IPS-18c (cell line): ENCODE data around the gene STAT3.
A peak's percentile ranks its signal among the peaks of the same experiment; 100 is the strongest.

Experiments
- H3K4me3 ChIP-seq: 2 replicates; pipeline ENCODE4 v1.7.0; 2013; ENCODE audit warnings: low read depth, mild to moderate bottlenecking, low read length, moderate library complexity; ENCODE audit not compliant: insufficient read depth
- H3K9me3 ChIP-seq: one replicate; pipeline ENCODE4 v1.6.1; 2013; ENCODE audit warnings: mild to moderate bottlenecking, low read length, moderate library complexity; ENCODE audit not compliant: control insufficient read depth, insufficient read depth

STAT3 gene

DNA sequence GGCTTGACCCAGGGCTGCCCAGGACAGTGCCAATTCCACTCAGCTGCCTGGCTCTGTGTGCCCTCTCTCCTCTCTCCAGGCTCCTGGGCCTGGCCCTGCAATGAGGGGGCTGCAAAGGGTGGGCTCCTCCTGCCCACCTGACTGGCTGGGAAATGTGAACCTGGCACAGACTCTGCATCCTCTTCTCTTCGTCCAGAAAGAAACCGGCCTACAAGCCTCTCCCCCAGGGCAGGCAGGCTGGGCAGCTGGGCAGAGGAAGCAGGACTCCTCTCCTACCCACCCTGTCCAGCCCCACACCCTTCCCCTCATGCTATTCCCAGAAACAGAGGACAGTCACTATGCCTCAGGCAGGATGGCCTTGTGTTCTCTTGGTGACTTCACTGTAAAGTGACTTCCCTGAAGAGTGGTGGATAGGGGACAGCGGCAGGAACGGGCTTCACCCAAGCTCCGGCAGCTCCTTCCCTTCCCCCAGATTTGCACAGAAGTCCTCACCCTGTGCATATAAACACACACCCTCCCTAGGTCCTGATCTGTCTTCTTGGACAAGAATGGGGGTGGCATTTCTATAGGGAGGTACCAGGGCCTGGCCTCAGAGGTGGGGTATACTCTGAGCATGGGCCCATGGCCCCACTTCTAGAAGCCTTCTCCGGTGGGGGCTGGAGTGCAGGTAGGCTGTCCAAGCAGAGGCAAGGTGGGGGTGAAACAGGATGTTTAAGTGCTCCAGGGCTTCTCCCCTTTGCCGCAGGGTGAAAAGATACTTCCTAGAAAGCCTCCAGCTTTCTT is 104.8 kb downstream of the STAT3 start:
- H3K4me3 ChIP-seq: no peak overlapping the region
- no peaks in the 10 kb centered on the region for H3K9me3 ChIP-seq

DNA sequence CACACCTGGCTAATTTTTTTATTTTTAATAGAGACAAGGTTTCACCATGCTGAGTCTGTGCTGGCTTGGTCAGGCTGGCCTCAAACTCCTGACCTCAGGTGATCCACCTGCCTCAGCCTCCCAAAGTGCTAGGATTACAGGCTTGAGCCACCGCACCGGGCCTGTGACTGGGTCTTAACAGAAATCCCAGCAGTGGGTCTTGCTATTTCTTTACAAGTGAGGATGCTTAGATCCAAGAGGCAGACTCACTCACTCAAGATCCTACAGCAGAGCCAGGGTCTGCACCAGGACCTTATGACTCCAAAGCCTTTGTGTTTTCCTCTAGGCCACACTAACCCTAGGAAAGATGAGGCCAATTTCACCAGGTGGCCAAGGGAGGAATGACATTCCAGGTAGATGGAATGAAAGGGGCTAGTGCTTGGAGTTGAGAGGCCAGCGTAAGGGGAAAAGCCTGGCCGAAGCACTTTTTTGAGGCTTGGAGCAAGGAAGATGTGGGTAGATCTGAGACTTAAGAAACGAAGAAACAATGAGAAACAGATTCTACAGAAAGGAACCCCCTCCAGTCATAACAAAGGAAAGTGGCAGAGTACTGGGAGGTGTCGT is 105.7 kb downstream of the STAT3 start:
- no peaks in the 10 kb centered on the region for H3K9me3 ChIP-seq
- H3K4me3 ChIP-seq: no peak overlapping the region

DNA sequence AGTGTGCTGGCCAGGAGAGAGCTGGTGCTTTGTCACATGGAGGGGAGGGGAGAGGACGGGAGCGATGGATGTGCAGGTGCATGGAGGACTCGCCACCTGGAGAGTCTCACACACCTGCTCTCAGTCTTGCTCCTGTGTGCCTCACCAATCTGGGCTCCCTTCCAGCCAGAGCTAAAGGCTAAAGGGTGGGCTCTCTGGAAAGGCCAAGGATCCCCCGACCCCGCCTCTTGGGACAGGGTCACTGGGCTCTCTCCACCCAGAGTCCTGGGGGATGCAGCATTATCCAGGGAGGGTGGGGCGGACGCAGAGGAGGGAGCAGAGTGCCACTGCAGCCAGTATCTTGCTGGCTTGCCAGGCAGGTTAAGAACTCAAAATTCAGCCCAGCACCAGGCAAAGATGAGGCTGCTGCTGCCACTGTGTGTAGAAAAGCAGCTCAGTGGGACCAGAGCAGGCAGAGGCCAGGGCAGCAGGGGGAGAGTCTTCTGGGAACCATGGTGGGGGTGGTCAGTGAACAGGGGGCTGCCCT is 106.6 kb downstream of the STAT3 start:
- Histone ChIP-seq H3K4me3 (no peak overlapping the region), H3K9me3 (no peaks in the 10 kb centered on the region)

- Histone ChIP-seq H3K9me3 (peaks cover 2% of the 10 kb centered on the region), H3K4me3 (no peak overlapping the region)
These were observed 108.2 kb downstream of the STAT3 start for GRCh38 chr17:42279776-42280630.

GRCh38 chr17:42277342-42277712 is 110.9 kb downstream of the STAT3 start:
- Histone ChIP-seq H3K4me3 (peak overlapping the region; percentile 77; the same call in 1 of the 2 replicates), H3K9me3 (peaks cover 2% of the 10 kb centered on the region)

DNA sequence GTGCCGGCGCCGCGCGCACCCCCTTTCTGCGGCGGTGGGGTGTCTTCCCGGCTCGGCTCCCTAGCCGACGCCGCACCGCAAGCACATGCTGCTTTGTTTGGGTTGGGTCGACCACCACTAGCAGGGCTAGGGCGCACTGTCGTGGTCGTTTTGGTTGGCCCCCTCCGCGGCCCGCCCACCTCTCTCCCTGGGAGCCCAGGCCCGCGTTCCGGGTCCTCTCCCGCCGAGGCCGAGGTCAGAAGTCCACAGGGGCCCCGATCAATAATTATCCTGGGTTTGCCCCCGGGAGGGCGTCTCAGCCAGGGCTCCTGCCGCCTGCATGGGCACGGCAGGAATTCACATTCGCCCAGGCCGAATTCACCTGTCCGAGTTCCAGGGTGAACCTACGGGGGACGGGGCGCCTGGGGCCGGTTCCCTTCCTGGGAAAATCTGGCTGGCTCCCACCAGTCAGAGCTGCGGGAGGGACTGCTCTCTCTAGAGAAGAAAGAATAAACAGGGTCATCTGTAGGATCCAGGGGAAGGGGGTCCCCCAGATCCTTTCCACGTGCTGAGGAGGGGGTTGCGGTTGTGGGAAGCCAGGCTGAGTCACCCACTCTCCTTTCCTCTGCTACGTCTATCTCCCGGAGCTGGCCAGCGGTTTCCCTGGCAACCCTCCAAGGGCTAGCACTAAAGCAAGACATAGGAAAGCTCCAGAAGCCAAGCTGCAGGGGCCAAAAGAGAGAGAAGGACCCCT is 111.5 kb downstream of the STAT3 start:
- peaks cover 2% of the 10 kb centered on the region for H3K9me3 ChIP-seq
- H3K4me3 ChIP-seq: peak overlapping the region; percentile 77

- peak within 1 kb of the TSS; percentile 77 for H3K4me3 ChIP-seq
These were observed 112.0 kb downstream of the STAT3 start, which contains the start of gene STAT5B for GRCh38 chr17:42276359-42276608. TSS of gene STAT5B (minus strand) at chr17:42276391. CDS start at chr17:42232127, 44,264 bp downstream.

GRCh38 chr17:42275527-42276358 is 112.5 kb downstream of the STAT3 start:
- H3K4me3 ChIP-seq: peak overlapping the region; percentile 68
- peaks cover 2% of the 10 kb centered on the region for H3K9me3 ChIP-seq

More at GRCh38 chr17:42276359-42276608, 112.0 kb downstream of the STAT3 start, which contains the start of gene STAT5B:
- H3K9me3 ChIP-seq: peaks cover 2% of the 10 kb centered on the region

DNA sequence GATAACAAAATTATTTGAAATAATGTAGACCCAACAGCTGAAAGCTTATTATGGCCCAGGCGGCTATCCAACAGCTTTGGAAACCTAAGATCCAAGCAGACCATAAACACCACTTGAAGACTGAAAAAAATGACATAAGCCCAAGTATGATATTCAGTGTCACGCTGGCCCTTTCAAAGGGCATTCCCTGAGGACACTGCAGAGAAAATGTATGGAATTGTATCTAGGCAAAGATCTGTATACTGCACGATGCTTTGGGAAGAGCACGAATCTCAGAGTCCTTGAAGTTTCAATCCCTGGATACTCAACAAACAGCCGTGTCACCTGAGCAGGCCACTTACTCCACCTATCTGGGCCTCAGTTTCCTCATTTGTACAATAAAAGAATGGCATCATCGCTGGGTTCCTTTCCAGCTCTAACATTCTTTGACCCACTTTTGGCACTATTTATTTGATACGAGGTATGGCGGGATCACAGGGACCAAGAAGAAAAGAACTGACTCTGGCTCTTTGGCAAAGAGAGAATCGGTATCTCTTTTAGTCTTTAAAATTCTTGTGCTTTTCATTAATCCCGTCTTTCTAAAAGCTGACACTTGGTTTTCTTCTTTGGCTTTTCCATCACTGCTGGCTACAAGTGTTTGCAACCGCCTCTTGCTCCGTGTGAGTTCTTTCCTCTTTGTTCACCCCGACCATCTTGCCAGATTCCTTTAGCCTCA is 113.3 kb downstream of the STAT3 start:
- Histone ChIP-seq H3K4me3 (peak overlapping the region; percentile 68), H3K9me3 (peaks cover 2% of the 10 kb centered on the region)

- no peak overlapping the region for H3K4me3 ChIP-seq
- H3K9me3 ChIP-seq: peaks cover 2% of the 10 kb centered on the region
These were observed 114.0 kb downstream of the STAT3 start for GRCh38 chr17:42274253-42274542.

DNA sequence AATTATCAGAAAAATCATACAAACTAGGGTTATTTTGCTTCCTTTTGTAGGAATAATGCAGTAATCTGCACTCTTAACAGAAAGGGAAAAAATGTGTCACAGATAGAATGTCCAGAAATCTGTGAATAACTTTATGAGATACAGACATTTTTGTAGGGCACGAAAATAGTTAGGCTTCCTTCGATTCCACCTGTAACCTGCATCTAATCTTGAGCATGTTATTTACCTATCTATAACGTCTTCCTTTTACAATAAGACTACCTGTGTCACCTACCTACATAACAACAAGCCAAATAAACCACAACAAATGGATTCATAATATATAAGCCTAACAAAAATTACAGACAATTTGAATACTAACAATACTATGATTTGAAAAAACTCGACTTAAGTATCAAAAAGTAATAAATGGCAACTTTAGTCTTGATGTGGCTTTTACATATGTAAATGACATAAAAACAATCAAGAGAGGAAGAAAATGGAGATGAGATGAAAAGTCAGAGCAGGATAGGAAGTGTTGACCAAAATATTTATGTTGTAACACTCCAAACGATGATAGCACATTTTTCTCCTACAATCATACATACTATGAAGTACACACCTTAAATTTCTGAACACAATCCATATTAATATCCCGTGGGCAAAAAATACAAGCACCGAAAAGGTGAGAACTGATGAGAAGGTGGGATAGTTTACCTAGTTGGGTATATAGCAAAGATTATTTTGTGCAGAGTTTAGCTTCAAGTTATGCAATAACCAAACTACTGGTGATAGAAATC is 114.6 kb downstream of the STAT3 start:
- peaks cover 2% of the 10 kb centered on the region for H3K9me3 ChIP-seq
- no peak overlapping the region for H3K4me3 ChIP-seq

GRCh38 chr17:42272162-42272907 is 115.9 kb downstream of the STAT3 start:
- peaks cover 2% of the 10 kb centered on the region for H3K9me3 ChIP-seq
- H3K4me3 ChIP-seq: no peak overlapping the region

GRCh38 chr17:42271779-42272035 is 116.5 kb downstream of the STAT3 start:
- H3K4me3 ChIP-seq: no peak overlapping the region
- peaks cover 2% of the 10 kb centered on the region for H3K9me3 ChIP-seq

DNA sequence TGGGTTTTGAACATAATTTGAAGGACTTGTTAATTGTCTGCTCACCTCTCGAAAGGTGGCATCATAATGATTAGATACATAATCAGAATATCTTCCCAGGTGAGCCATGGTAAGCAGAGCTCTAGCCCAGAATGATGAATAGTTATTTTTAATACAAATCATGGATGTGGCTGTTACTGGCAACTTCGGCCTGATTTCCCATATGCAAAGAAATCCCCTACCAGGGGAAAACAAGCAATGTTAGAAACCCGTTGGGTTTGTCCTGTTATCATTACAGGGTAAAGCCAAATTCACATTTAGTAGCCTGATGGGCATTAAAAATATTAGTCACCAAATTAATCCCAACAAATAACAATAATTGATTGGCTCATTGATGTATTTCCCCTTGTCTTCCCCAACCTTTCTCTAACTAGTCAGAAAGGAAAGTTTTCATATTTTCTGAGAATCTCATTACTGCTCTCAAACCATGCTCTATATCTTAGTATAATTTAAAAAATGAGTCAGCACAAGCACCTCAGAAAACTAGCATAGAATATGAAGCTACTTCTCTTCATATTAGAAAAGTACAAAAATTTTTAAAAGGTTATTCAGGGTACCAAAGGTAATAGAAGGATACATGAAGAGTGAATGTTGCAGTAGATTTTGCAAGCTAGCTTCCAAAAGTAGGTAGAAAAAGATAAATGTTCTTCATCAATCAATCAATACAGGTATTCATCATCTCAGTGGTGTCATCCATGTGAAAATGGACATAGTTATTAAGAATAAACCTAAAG is 117.0 kb downstream of the STAT3 start:
- no peak overlapping the region for H3K4me3 ChIP-seq

More for the DNA sequence above, 117.0 kb downstream of the STAT3 start:
- H3K9me3 ChIP-seq: no peaks in the 10 kb centered on the region
